ENCODE data around the gene RPS21.
"Not testable (repeated sequence)": the region's sequence is repeated elsewhere in the genome, so short reads cannot be mapped to it uniquely, and the experiment has no call there.

The RPS21 gene

GRCh38 chr20:62368976-62369814 lies 17.7 kb upstream of the RPS21 start:
- H3K4me3 ChIP-seq (ENCODE audit: low read depth, low read length): no peak overlapping the region
- DNase-seq (ENCODE audit: low read depth): no peak
- TF ChIP-seq CTCF (IDR thresholded peaks at IDR 0.05; ENCODE audit: control insufficient read depth, extremely low read depth, insufficient read depth): peak; percentile 8; the same call in 1 of the 2 replicates

GRCh38 chr20:62369815-62370114 lies 17.1 kb upstream of the RPS21 start:
- no peak for TF ChIP-seq CTCF (IDR thresholded peaks at IDR 0.05; ENCODE audit: control insufficient read depth, extremely low read depth, insufficient read depth)
- no peak overlapping the region for H3K4me3 ChIP-seq (ENCODE audit: low read depth, low read length)
- DNase-seq (ENCODE audit: low read depth): no peak

GRCh38 chr20:62370115-62370806 lies 16.6 kb upstream of the RPS21 start:
- H3K4me3 ChIP-seq (ENCODE audit: low read depth, low read length): no peak overlapping the region
- TF ChIP-seq CTCF (IDR thresholded peaks at IDR 0.05; ENCODE audit: control insufficient read depth, extremely low read depth, insufficient read depth): no peak
- no peak for DNase-seq (ENCODE audit: low read depth)

- H3K4me3 ChIP-seq (ENCODE audit: low read depth, low read length): no peak overlapping the region
- no peak for TF ChIP-seq CTCF (IDR thresholded peaks at IDR 0.05; ENCODE audit: control insufficient read depth, extremely low read depth, insufficient read depth)
- DNase-seq (ENCODE audit: low read depth): no peak
Observed at GRCh38 chr20:62370807-62371587, 15.9 kb upstream of the RPS21 start.

GRCh38 chr20:62371588-62372041 lies 15.3 kb upstream of the RPS21 start:
- H3K4me3 ChIP-seq (ENCODE audit: low read depth, low read length): no peak overlapping the region
- TF ChIP-seq CTCF (IDR thresholded peaks at IDR 0.05; ENCODE audit: control insufficient read depth, extremely low read depth, insufficient read depth): no peak
- DNase-seq (ENCODE audit: low read depth): no peak

- DNase-seq (ENCODE audit: low read depth): no peak
- no peak for TF ChIP-seq CTCF (IDR thresholded peaks at IDR 0.05; ENCODE audit: control insufficient read depth, extremely low read depth, insufficient read depth)
- no peak overlapping the region for H3K4me3 ChIP-seq (ENCODE audit: low read depth, low read length)
Observed at GRCh38 chr20:62372042-62372993, 14.6 kb upstream of the RPS21 start.

GRCh38 chr20:62373631-62374179 lies 13.2 kb upstream of the RPS21 start:
- not testable (repeated sequence) for DNase-seq (ENCODE audit: low read depth); H3K4me3 ChIP-seq (ENCODE audit: low read depth, low read length)
